Spleen (tissue), 11 donors: ENCODE measurements around the gene TBC1D8B. TPM values are rescaled to one million over a fixed set of nuclear protein-coding genes. Genes with fewer than 3 reads are reported as not detected.

Experiments
- DNase-seq: peaks from one replicate; pipeline ENCODE4 v3.0.0-alpha.2; 2020
- H3K27ac ChIP-seq, 8 donors: fragments of 200-600 bp; sonication (generic) in 7 of 8; 1 replicate in 4 of 8; 2 replicates in 4 of 8; pipeline versions ENCODE4 v1.5.0 to v1.8.0; 2016 to 2021; ENCODE audit warnings: inconsistent platforms in 4 of 8, mild to moderate bottlenecking in 4 of 8, moderate library complexity in 1 of 8
- H3K27me3 ChIP-seq, 7 donors: fragments of 200-600 bp; sonication (generic) in 6 of 7; replicated peaks in 1 of 7; 1 replicate in 4 of 7; 2 replicates in 3 of 7; pipeline versions ENCODE4 v1.5.0 to v1.8.0; 2016 to 2021; ENCODE audit warnings: inconsistent platforms in 3 of 7, mild to moderate bottlenecking in 1 of 7
- H3K36me3 ChIP-seq, 6 donors: fragments of 200-600 bp; sonication (generic) in 5 of 6; 1 replicate in 4 of 6; 2 replicates in 2 of 6; pipeline versions ENCODE4 v1.5.0 to v1.8.0; 2016 to 2021; ENCODE audit warnings: inconsistent platforms in 2 of 6
- H3K4me1 ChIP-seq, 6 donors: fragments of 200-600 bp; sonication (generic) in 5 of 6; 1 replicate in 3 of 6; 2 replicates in 3 of 6; pipeline versions ENCODE4 v1.5.0 to v1.8.0; 2016 to 2021; ENCODE audit warnings: inconsistent platforms in 3 of 6
- H3K4me3 ChIP-seq, 8 donors: fragments of 200-600 bp; sonication (generic) in 7 of 8; 1 replicate in 4 of 8; 2 replicates in 4 of 8; pipeline versions ENCODE4 v1.5.0 to v1.8.0; 2016 to 2021; ENCODE audit warnings: inconsistent platforms in 4 of 8, mild to moderate bottlenecking in 4 of 8, moderate library complexity in 2 of 8
- H3K9me3 ChIP-seq, 8 donors: fragments of 200-600 bp; sonication (generic) in 7 of 8; 1 replicate in 4 of 8; 2 replicates in 4 of 8; pipeline versions ENCODE4 v1.5.0 to v1.8.0; 2016 to 2021; ENCODE audit warnings: inconsistent platforms in 4 of 8
- POLR2A ChIP-seq, 3 donors: fragments of 450-650 bp; IDR thresholded peaks; one replicate each; pipeline ENCODE4 v1.5.1; 2017; ENCODE audit warnings: antibody characterized with exemption in 3 of 3, mild to moderate bottlenecking in 1 of 3
- POLR2AphosphoS5 ChIP-seq, 3 donors: sonication (generic); formaldehyde crosslinking; IDR thresholded peaks; one replicate each; pipeline ENCODE4 v1.5.1; 2017; ENCODE audit warnings: antibody characterized with exemption in 3 of 3
- WGBS, 5 donors: extraction: QIAGEN DNeasy Blood & Tissue Kit in 3 of 5; methylation state at CpG; one replicate each; pipeline versions ENCODE4 v1.1.5 to v1.1.7; 2013 to 2018; 5-methylcytosine and 5-hydroxymethylcytosine counted together
- intact Hi-C: fragments of 100-400 bp; cut with DNase I; formaldehyde crosslinking; loops from one replicate; pipeline ENCODE4 v1.15.0; 2023; ENCODE audit warnings: low total_unique reads
- polyA plus RNA-seq, 3 donors: library from polyadenylated mRNA; stranded (reverse); fragments of 200-250 nt; gene quantifications; one replicate each; pipeline ENCODE4 v1.2.1, GENCODE V29; 2013
- total RNA-seq, 7 donors: library from RNA; depleted of rRNA in 3 of 7; stranded (reverse); fragments of >200 nt in 3 of 7; fragmentation: NEBNext Ultra II Directional in 4 of 7; extraction: Animal tissue kit (Norgen Biotek cat#: 25700) in 4 of 7; gene quantifications; one replicate each; pipeline versions ENCODE4 v1.1.0 to v1.2.1, GENCODE V29; 2016 to 2021
- TF ChIP-seq, protein P1 (sequence below), 11 experiments: fragments of 200-600 bp in 7 of 11; fragments of 450-650 bp in 4 of 11; sonication (generic) in 4 of 11; IDR thresholded peaks in 8 of 11; conservative IDR thresholded peaks in 3 of 11; 1 replicate in 7 of 11; 2 replicates in 4 of 11; pipeline versions ENCODE4 v1.4.0 to v1.8.0; 2016 to 2021; ENCODE audit warnings: antibody characterized with exemption in 11 of 11, inconsistent platforms in 4 of 11, mild to moderate bottlenecking in 1 of 11
- donor health status: healthy with polysubstance abuse.
- donor health status: DM: no; HTN: no; CAD: no; lungs with moderate emphysema.
- donor health status: DM: no; HTN: no; CAD: no.
- donor health status: Bipolar disorder and iron deficiency.
- donor health status: healthy.
- donor health status: DM: no; HTN: no; CAD: no.
- donor health status: DM: yes; HTN: yes; CAD: no.

TBC1D8B gene
- total and polyA plus RNA-seq, 10 donors = 0.67 to 6.7 (median 5.0) TPM

GRCh38 chrX:106780664-106781377 lies 21.7 kb upstream of the TBC1D8B start:
- no peaks in the 10 kb centered on the region for H3K4me1 ChIP-seq
- H3K27me3 ChIP-seq = peaks cover 0 to 21% (median 0%) of the 10 kb centered on the region in 7 donors
- no peak overlapping the region for H3K27ac ChIP-seq
- WGBS, 5 donors = 27 to 72% (median 53%) methylated on average over 1 of the region's 1 CpG
- no peak overlapping the region for H3K4me3 ChIP-seq
- H3K36me3 ChIP-seq = no peaks in the 10 kb centered on the region
- intact Hi-C loops = no loop called here
- no peak for DNase-seq
- no peaks in the 10 kb centered on the region for H3K9me3 ChIP-seq
- TF ChIP-seq POLR2A (IDR thresholded peaks at IDR 0.05) = no peak
- TF ChIP-seq POLR2AphosphoS5 (IDR thresholded peaks at IDR 0.05) = no peak
- TF ChIP-seq, protein P1, sequence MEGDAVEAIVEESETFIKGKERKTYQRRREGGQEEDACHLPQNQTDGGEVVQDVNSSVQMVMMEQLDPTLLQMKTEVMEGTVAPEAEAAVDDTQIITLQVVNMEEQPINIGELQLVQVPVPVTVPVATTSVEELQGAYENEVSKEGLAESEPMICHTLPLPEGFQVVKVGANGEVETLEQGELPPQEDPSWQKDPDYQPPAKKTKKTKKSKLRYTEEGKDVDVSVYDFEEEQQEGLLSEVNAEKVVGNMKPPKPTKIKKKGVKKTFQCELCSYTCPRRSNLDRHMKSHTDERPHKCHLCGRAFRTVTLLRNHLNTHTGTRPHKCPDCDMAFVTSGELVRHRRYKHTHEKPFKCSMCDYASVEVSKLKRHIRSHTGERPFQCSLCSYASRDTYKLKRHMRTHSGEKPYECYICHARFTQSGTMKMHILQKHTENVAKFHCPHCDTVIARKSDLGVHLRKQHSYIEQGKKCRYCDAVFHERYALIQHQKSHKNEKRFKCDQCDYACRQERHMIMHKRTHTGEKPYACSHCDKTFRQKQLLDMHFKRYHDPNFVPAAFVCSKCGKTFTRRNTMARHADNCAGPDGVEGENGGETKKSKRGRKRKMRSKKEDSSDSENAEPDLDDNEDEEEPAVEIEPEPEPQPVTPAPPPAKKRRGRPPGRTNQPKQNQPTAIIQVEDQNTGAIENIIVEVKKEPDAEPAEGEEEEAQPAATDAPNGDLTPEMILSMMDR (IDR thresholded peaks at IDR 0.05 in 8 of 11, conservative IDR thresholded peaks at IDR 0.05 in 3 of 11) = no peak

GRCh38 chrX:106783716-106784115 lies 18.8 kb upstream of the TBC1D8B start:
- TF ChIP-seq POLR2AphosphoS5 (IDR thresholded peaks at IDR 0.05) (no peak), POLR2A (IDR thresholded peaks at IDR 0.05) (no peak)
- TF ChIP-seq, protein P1 (IDR thresholded peaks at IDR 0.05 in 8 of 11, conservative IDR thresholded peaks at IDR 0.05 in 3 of 11) = no peak
- Histone ChIP-seq H3K9me3 (no peaks in the 10 kb centered on the region), H3K36me3 (no peaks in the 10 kb centered on the region), H3K27me3 (peaks cover 0 to 21% (median 0%) of the 10 kb centered on the region in 7 donors), H3K4me3 (no peak overlapping the region), H3K4me1 (no peaks in the 10 kb centered on the region), H3K27ac (no peak overlapping the region)
- intact Hi-C loops = no loop called here
- 37 to 61% (median 49%) methylated on average over 7 of the region's 7 CpGs for WGBS, 5 donors
- DNase-seq = no peak

GRCh38 chrX:106791495-106791894 lies 11.0 kb upstream of the TBC1D8B start:
- H3K27me3 ChIP-seq = no peaks in the 10 kb centered on the region
- DNase-seq = no peak
- H3K4me3 ChIP-seq = no peak overlapping the region
- H3K36me3 ChIP-seq = no peaks in the 10 kb centered on the region
- no peak overlapping the region for H3K27ac ChIP-seq
- 0 to 4% (median 2%) methylated on average over 1 of the region's 1 CpG for WGBS, 5 donors
- intact Hi-C loops = loop anchor here (10.0 kb wide), 1 partner anchor 307 kb away; no protein-coding TSS in a partner anchor
- TF ChIP-seq POLR2AphosphoS5 (IDR thresholded peaks at IDR 0.05) (no peak), POLR2A (IDR thresholded peaks at IDR 0.05) (no peak)
- TF ChIP-seq, protein P1 (IDR thresholded peaks at IDR 0.05 in 8 of 11, conservative IDR thresholded peaks at IDR 0.05 in 3 of 11) = peak in 3 of 11 experiments; percentile 13 to 22 (median 15)
- no peaks in the 10 kb centered on the region for H3K4me1 ChIP-seq
- H3K9me3 ChIP-seq = no peaks in the 10 kb centered on the region

- H3K4me1 ChIP-seq = no peaks in the 10 kb centered on the region
- TF ChIP-seq, protein P1 (IDR thresholded peaks at IDR 0.05 in 8 of 11, conservative IDR thresholded peaks at IDR 0.05 in 3 of 11) = no peak
- no peak for TF ChIP-seq POLR2A (IDR thresholded peaks at IDR 0.05)
- TF ChIP-seq POLR2AphosphoS5 (IDR thresholded peaks at IDR 0.05) = no peak
- no peaks in the 10 kb centered on the region for H3K36me3 ChIP-seq
- peak overlapping the region; percentile 34 to 72 (median 46) for H3K4me3 ChIP-seq
- intact Hi-C loops = no loop called here
- peaks cover 0 to 24% (median 0%) of the 10 kb centered on the region in 7 donors for H3K27me3 ChIP-seq
- no peak for DNase-seq
- peak overlapping the region in 5 of 8 donors; percentile 28 to 59 (median 50) for H3K27ac ChIP-seq
- H3K9me3 ChIP-seq = no peaks in the 10 kb centered on the region
- WGBS, 5 donors = 5 to 34% (median 9%) methylated on average over 11 of the region's 11 CpGs
Measured at GRCh38 chrX:106802063-106802387, 448 bp upstream of the TBC1D8B start.
